DND-41 (cell line): ENCODE results near the gene C14orf93.
A peak's percentile ranks its signal among the peaks of the same experiment; 100 is the strongest.

Source experiments
- ATAC-seq: fragments of 200-7000 bp; cut with Tn5 transposase; 3 replicates; pipeline ENCODE4 v1.9.1; 2021; ENCODE audit warnings: low read depth; ENCODE audit not compliant: insufficient read depth
- DNase-seq: peaks from one replicate; pipeline ENCODE4 v3.0.0-alpha.2; 2020
- H2AFZ ChIP-seq: 2 replicates; pipeline ENCODE4 v1.6.0; 2012; ENCODE audit warnings: low read depth, low read length
- H3K27ac ChIP-seq: 2 replicates; pipeline ENCODE4 v1.5.1; 2012; ENCODE audit warnings: low read length, inconsistent platforms
- H3K27me3 ChIP-seq: fragments of 200-600 bp; sonication (generic); 2 replicates; pipeline ENCODE4 v1.6.0; 2012; ENCODE audit warnings: low read length, mild to moderate bottlenecking, inconsistent platforms; ENCODE audit not compliant: insufficient read depth, poor library complexity
- H3K36me3 ChIP-seq: 2 replicates; pipeline ENCODE4 v1.5.1; 2012; ENCODE audit warnings: low read length, inconsistent platforms; ENCODE audit not compliant: insufficient read depth
- H3K4me1 ChIP-seq: 2 replicates; pipeline ENCODE4 v1.5.1; 2012; ENCODE audit warnings: mild to moderate bottlenecking, low read length; ENCODE audit not compliant: insufficient read depth
- H3K4me2 ChIP-seq: 2 replicates; pipeline ENCODE4 v1.6.0; 2012; ENCODE audit warnings: mild to moderate bottlenecking, moderate library complexity, low read length, inconsistent platforms; ENCODE audit not compliant: insufficient read depth
- H3K4me3 ChIP-seq, 2 experiments: fragments of 200-600 bp in 1 of 2; shearing (Covaris generic) in 1 of 2; 2 replicates each; pipeline ENCODE4 v1.5.1; 2012 to 2016; ENCODE audit warnings: inconsistent platforms in 2 of 2, low read length in 2 of 2, mild to moderate bottlenecking in 2 of 2, low read depth in 1 of 2, moderate library complexity in 1 of 2
- H3K79me2 ChIP-seq: 2 replicates; pipeline ENCODE4 v1.6.0; 2012; ENCODE audit warnings: low read length, inconsistent platforms; ENCODE audit not compliant: insufficient read depth
- H3K9ac ChIP-seq: 2 replicates; pipeline ENCODE4 v1.6.0; 2012; ENCODE audit warnings: low read depth, mild to moderate bottlenecking, inconsistent platforms, low read length, moderate library complexity
- H3K9me3 ChIP-seq: 2 replicates; pipeline ENCODE4 v1.5.1; 2012; ENCODE audit warnings: low read length, moderate library complexity, mild to moderate bottlenecking, inconsistent platforms; ENCODE audit not compliant: insufficient read depth, severe bottlenecking
- H4K20me1 ChIP-seq: 2 replicates; pipeline ENCODE4 v1.6.0; 2012; ENCODE audit warnings: low read length; ENCODE audit not compliant: insufficient read depth
- EZH2 ChIP-seq: IDR thresholded peaks from 3 replicates; pipeline ENCODE4 v1.6.1; 2012; ENCODE audit warnings: borderline replicate concordance, low read depth, mild to moderate bottlenecking, moderate library complexity, low read length, inconsistent platforms; ENCODE audit not compliant: severe bottlenecking
- TF ChIP-seq, protein P1 (sequence below): IDR thresholded peaks from 2 replicates; pipeline ENCODE4 v1.5.1; 2012; ENCODE audit warnings: borderline replicate concordance, low read length, moderate library complexity, mild to moderate bottlenecking; ENCODE audit not compliant: poor library complexity, severe bottlenecking; ENCODE audit errors: extremely low read depth

The C14orf93 gene

GRCh38 chr14:23052671-23053070 lies 42.7 kb upstream of the C14orf93 start:
- Histone ChIP-seq H3K9ac (no peak overlapping the region), H4K20me1 (peaks cover 6% of the 10 kb centered on the region; the same call in 1 of the 2 replicates), H3K27ac (no peak overlapping the region), H3K36me3 (no peaks in the 10 kb centered on the region), H3K79me2 (no peaks in the 10 kb centered on the region), H2AFZ (no peak overlapping the region), H3K4me3 (no peak overlapping the region), H3K27me3 (peaks cover 6% of the 10 kb centered on the region), H3K4me2 (no peak overlapping the region), H3K4me1 (peaks cover 13% of the 10 kb centered on the region), H3K9me3 (no peaks in the 10 kb centered on the region)
- ATAC-seq (no peak), DNase-seq (no peak)
- TF ChIP-seq EZH2: no peak
- TF ChIP-seq, protein P1, sequence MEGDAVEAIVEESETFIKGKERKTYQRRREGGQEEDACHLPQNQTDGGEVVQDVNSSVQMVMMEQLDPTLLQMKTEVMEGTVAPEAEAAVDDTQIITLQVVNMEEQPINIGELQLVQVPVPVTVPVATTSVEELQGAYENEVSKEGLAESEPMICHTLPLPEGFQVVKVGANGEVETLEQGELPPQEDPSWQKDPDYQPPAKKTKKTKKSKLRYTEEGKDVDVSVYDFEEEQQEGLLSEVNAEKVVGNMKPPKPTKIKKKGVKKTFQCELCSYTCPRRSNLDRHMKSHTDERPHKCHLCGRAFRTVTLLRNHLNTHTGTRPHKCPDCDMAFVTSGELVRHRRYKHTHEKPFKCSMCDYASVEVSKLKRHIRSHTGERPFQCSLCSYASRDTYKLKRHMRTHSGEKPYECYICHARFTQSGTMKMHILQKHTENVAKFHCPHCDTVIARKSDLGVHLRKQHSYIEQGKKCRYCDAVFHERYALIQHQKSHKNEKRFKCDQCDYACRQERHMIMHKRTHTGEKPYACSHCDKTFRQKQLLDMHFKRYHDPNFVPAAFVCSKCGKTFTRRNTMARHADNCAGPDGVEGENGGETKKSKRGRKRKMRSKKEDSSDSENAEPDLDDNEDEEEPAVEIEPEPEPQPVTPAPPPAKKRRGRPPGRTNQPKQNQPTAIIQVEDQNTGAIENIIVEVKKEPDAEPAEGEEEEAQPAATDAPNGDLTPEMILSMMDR: no peak

- peaks cover 10% of the 10 kb centered on the region for H3K4me1 ChIP-seq
- H2AFZ ChIP-seq: no peak overlapping the region
- H3K27ac ChIP-seq: no peak overlapping the region
- no peak overlapping the region for H3K4me2 ChIP-seq
- TF ChIP-seq, protein P1: peak; percentile 17
- no peak for TF ChIP-seq EZH2
- ATAC-seq (no peak), DNase-seq (no peak)
- H3K79me2 ChIP-seq: no peaks in the 10 kb centered on the region
- H3K36me3 ChIP-seq: no peaks in the 10 kb centered on the region
- no peak overlapping the region for H3K9ac ChIP-seq
- H3K4me3 ChIP-seq: no peak overlapping the region
- H4K20me1 ChIP-seq: peaks cover 6% of the 10 kb centered on the region; the same call in 1 of the 2 replicates
- peaks cover 5% of the 10 kb centered on the region for H3K27me3 ChIP-seq
- no peaks in the 10 kb centered on the region for H3K9me3 ChIP-seq
These were observed 42.3 kb upstream of the C14orf93 start for GRCh38 chr14:23052182-23052623.

DNA sequence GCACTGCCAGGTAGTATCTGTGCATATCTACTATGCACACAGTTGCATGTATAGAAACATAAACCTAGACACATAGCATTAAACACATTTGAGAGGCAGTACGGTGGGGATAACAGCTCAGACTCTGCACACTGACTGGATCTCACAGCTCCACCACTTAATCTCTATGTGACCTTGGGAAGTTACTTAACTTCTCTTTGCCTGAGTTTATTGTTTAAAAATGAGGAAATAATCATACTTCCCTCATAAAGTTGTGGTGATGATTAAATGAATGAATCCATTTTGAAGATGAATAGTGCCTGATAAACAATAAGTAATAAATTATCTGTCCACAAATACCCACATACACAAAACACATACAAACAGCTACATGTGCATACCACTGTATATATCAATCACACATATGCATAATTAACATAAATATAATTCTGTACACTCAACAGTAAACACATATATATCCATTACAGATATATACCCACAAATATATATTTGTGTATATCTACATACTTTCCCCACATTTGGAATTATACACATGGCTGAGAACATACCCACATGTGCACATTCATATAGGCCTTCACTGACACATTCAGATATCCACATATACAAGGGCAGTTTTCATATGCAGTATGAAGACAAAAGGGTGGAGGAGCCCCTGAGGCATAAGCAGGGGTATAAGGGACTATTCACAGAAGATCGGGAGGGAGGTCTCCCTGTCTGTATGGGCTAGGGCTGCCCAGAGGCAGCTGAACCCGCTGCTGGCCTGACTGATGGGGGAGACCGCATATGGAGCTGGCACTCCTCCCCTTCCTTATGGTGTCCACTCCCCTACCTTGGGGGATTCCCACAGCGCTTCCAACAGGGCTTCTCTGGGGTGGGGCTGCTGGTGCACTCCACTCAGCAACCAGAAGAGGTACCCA lies 41.5 kb upstream of the C14orf93 start:
- H3K4me2 ChIP-seq: no peak overlapping the region
- no peak for ATAC-seq
- no peaks in the 10 kb centered on the region for H3K36me3 ChIP-seq
- H4K20me1 ChIP-seq: 0 out of 2 replicates have a peak, but pooled peaks cover 1% of the 10 kb centered on the region
- DNase-seq: no peak
- H3K27ac ChIP-seq: no peak overlapping the region
- H3K27me3 ChIP-seq: no peaks in the 10 kb centered on the region
- H3K4me3 ChIP-seq: no peak overlapping the region
- H3K9ac ChIP-seq: no peak overlapping the region
- no peaks in the 10 kb centered on the region for H3K9me3 ChIP-seq
- no peak for TF ChIP-seq EZH2
- TF ChIP-seq, protein P1: no peak
- H3K4me1 ChIP-seq: peaks cover 2% of the 10 kb centered on the region
- H3K79me2 ChIP-seq: no peaks in the 10 kb centered on the region
- H2AFZ ChIP-seq: no peak overlapping the region
